Sigmoid colon (tissue), 7 donors: ENCODE results near the gene ZG16B. TPM values are rescaled to one million over a fixed set of nuclear protein-coding genes. Genes with fewer than 3 reads are reported as not detected.
A peak's percentile ranks its signal among the peaks of the same experiment; 100 is the strongest.

Experiments used
- DNase-seq: peaks from one replicate; pipeline ENCODE4 v3.0.0-alpha.2; 2019
- H3K27ac ChIP-seq, 4 donors: fragments of 200-600 bp; sonication (generic); one replicate each; pipeline ENCODE4 v1.5.1; 2016 to 2019; ENCODE audit warnings: mild to moderate bottlenecking in 1 of 4
- H3K27me3 ChIP-seq, 3 donors: fragments of 200-600 bp; sonication (generic); one replicate each; pipeline ENCODE4 v1.5.1; 2019; ENCODE audit warnings: mild to moderate bottlenecking in 1 of 3
- H3K36me3 ChIP-seq, 4 donors: fragments of 200-600 bp; sonication (generic); one replicate each; pipeline ENCODE4 v1.5.1; 2016 to 2019
- H3K4me1 ChIP-seq, 4 donors: fragments of 200-600 bp; sonication (generic); one replicate each; pipeline ENCODE4 v1.5.1; 2017 to 2019
- H3K4me3 ChIP-seq, 4 donors: fragments of 200-600 bp; sonication (generic); one replicate each; pipeline ENCODE4 v1.5.1; 2017 to 2019; ENCODE audit warnings: mild to moderate bottlenecking in 2 of 4, moderate library complexity in 1 of 4
- H3K9me3 ChIP-seq, 4 donors: fragments of 200-600 bp in 3 of 4; sonication (generic) in 3 of 4; one replicate each; pipeline versions ENCODE4 v1.5.1 to v1.6.1; 2013 to 2019
- EP300 ChIP-seq, 4 donors: sonication (generic); formaldehyde crosslinking; IDR thresholded peaks; one replicate each; pipeline ENCODE4 v1.6.1; 2017; ENCODE audit warnings: antibody characterized with exemption in 4 of 4
- POLR2A ChIP-seq, 2 donors: fragments of 450-650 bp; IDR thresholded peaks; one replicate each; pipeline ENCODE4 v1.6.1; 2016; ENCODE audit warnings: antibody characterized with exemption in 2 of 2, mild to moderate bottlenecking in 2 of 2, moderate library complexity in 2 of 2
- POLR2AphosphoS5 ChIP-seq, 4 donors: sonication (generic); formaldehyde crosslinking; IDR thresholded peaks; one replicate each; pipeline ENCODE4 v1.6.1; 2017; ENCODE audit warnings: antibody characterized with exemption in 4 of 4
- WGBS, 2 donors: extraction: QIAGEN DNeasy Blood & Tissue Kit; methylation state at CpG; one replicate each; pipeline ENCODE4 v1.1.7; 2013; 5-methylcytosine and 5-hydroxymethylcytosine counted together
- intact Hi-C: fragments of 100-400 bp; cut with DNase I; formaldehyde crosslinking; loops from one replicate; pipeline ENCODE4 v1.15.1; 2023
- polyA plus RNA-seq, 3 donors: library from polyadenylated mRNA; stranded (reverse); fragments of 200-250 nt; gene quantifications; one replicate each; pipeline ENCODE4 v1.2.3, GENCODE V29; 2013
- total RNA-seq, 4 donors: library from RNA; depleted of rRNA; stranded (reverse); fragments of >200 nt; gene quantifications; one replicate each; pipeline ENCODE4 v1.1.0, GENCODE V29; 2016
- TF ChIP-seq, protein P1 (sequence below), 4 experiments: fragments of 450-650 bp in 3 of 4; fragments of 200-600 bp in 1 of 4; IDR thresholded peaks; one replicate each; pipeline ENCODE4 v1.5.1; 2016 to 2019; ENCODE audit warnings: antibody characterized with exemption in 4 of 4, mild to moderate bottlenecking in 3 of 4, moderate library complexity in 2 of 4
- donor health status: healthy with polysubstance abuse.
- donor health status: Bipolar disorder and iron deficiency.
- donor health status: healthy.

ZG16B gene
- total and polyA plus RNA-seq, 7 donors = 15.6 to 147 (median 55.0) TPM; not detected in 4

DNA sequence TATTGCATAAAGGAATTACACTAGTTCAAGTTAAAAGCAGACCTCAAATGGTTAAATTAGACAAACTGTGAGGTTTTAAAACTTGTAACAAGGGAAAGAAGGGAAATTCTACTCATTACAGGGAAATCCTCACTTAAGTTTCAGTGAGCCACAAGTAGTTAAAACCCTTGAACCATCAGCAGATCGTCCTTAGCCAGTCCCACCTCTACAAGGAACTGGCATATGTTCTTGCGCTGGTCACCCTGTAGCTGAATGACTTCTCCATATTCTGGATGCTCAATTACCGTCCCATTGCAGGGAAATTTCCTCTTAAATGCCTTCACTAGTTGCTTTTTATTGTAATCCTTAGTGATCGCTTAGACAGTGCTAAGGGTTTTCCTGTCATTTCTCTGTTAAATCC is 7.6 kb upstream of the ZG16B start:
- H3K4me3 ChIP-seq = no peak overlapping the region
- H3K9me3 ChIP-seq = no peaks in the 10 kb centered on the region
- no peak overlapping the region for H3K27ac ChIP-seq
- TF ChIP-seq, protein P1, sequence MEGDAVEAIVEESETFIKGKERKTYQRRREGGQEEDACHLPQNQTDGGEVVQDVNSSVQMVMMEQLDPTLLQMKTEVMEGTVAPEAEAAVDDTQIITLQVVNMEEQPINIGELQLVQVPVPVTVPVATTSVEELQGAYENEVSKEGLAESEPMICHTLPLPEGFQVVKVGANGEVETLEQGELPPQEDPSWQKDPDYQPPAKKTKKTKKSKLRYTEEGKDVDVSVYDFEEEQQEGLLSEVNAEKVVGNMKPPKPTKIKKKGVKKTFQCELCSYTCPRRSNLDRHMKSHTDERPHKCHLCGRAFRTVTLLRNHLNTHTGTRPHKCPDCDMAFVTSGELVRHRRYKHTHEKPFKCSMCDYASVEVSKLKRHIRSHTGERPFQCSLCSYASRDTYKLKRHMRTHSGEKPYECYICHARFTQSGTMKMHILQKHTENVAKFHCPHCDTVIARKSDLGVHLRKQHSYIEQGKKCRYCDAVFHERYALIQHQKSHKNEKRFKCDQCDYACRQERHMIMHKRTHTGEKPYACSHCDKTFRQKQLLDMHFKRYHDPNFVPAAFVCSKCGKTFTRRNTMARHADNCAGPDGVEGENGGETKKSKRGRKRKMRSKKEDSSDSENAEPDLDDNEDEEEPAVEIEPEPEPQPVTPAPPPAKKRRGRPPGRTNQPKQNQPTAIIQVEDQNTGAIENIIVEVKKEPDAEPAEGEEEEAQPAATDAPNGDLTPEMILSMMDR (IDR thresholded peaks at IDR 0.05) = no peak
- TF ChIP-seq POLR2AphosphoS5 (IDR thresholded peaks at IDR 0.05) (no peak), POLR2A (IDR thresholded peaks at IDR 0.05) (no peak), EP300 (IDR thresholded peaks at IDR 0.05) (no peak)
- no peaks in the 10 kb centered on the region for H3K36me3 ChIP-seq
- H3K27me3 ChIP-seq = peaks cover 0 to 13% (median 2%) of the 10 kb centered on the region in 3 donors
- WGBS, 2 donors = 74 to 75% methylated on average over 4 of the region's 4 CpGs
- no peaks in the 10 kb centered on the region for H3K4me1 ChIP-seq
- intact Hi-C loops = no loop called here
- DNase-seq = no peak

DNA sequence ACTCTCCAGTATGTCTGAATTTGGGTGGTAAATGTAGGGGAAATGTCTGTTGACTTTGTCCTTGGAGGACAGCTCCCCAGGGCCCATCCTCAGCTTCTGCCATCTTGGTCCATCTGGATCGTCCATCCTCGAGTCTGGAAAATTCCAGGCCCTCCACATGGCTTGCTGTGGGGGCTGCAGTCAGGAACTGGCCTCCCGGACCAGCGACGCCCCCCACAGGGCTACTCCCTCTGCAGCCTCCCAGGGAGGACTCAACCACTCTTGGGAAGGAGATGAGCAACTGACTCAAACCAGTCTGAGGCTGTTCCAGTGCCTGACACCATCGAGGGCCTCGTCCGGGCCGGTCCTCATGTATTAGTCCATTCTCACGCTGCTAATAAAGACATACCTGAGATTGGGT is 5.5 kb upstream of the ZG16B start:
- Histone ChIP-seq H3K27ac (no peak overlapping the region), H3K9me3 (no peaks in the 10 kb centered on the region), H3K27me3 (peaks cover 0 to 18% (median 0%) of the 10 kb centered on the region in 3 donors), H3K4me1 (no peaks in the 10 kb centered on the region), H3K4me3 (no peak overlapping the region), H3K36me3 (no peaks in the 10 kb centered on the region)
- DNase-seq = no peak
- intact Hi-C loops = no loop called here
- TF ChIP-seq, protein P1 (IDR thresholded peaks at IDR 0.05) = no peak
- TF ChIP-seq POLR2AphosphoS5 (IDR thresholded peaks at IDR 0.05) (no peak), POLR2A (IDR thresholded peaks at IDR 0.05) (no peak)
- WGBS, 2 donors = 89 to 90% methylated on average over 10 of the region's 10 CpGs

DNA sequence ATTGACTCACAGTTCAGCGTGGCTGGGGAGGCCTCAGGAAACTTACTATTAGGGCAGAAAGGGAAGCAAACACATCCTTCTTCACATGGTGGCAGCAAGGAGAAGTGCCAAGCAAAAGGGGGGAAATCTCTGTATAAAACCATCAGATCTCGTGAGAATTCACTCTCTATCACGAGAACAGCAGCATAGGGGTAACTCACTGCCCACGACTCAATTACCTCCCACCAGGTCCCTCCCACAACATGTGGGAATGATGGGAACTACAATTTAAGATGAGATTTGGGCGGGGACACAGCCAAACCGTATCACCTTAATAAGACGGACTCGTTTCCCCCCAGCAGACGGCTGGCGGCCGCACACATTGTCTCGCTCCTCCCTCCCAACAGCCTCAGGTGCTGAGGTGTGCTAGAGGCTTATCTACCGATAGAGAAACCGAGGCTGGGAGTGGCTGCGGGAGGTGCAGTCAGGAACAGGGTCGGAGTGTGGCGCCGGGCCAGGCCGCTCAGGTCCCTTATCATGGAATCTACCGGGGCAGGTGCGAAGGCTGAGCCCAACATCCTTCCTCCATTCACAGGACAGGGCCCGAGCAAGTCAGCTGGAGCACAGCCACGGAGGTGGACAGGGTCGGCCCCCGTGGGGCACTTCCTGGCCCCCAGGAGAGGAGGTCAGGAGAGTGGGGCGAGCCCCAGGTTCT is 4.9 kb upstream of the ZG16B start:
- Histone ChIP-seq H3K36me3 (no peaks in the 10 kb centered on the region), H3K4me1 (no peaks in the 10 kb centered on the region), H3K27ac (no peak overlapping the region), H3K4me3 (no peak overlapping the region), H3K27me3 (peaks cover 0 to 24% (median 0%) of the 10 kb centered on the region in 3 donors), H3K9me3 (no peaks in the 10 kb centered on the region)
- WGBS, 2 donors = 75 to 84% methylated on average over 26 of the region's 26 CpGs
- intact Hi-C loops = no loop called here
- peak; percentile 56 for DNase-seq
- TF ChIP-seq EP300 (IDR thresholded peaks at IDR 0.05) (no peak), POLR2A (IDR thresholded peaks at IDR 0.05) (no peak), POLR2AphosphoS5 (IDR thresholded peaks at IDR 0.05) (no peak)
- TF ChIP-seq, protein P1 (IDR thresholded peaks at IDR 0.05) = no peak

DNA sequence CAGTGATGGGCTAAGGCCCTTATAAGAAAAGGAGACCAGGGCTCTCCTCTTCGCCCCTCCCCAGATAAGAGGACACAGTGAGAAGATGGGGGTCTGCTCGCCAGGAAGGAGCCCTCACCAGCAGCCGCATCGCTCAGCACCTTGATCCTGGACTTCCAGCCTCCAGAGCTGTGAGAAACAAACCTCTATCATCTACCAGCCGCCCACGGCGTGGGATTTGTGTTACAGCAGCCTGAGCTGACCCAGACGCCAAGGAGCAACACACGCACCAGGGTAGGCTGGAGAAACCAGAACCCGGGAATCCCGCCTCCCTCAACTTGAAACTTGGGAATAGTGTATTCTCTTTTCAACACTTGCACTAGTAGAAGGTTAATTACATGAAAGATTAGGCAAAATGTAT is 4.2 kb upstream of the ZG16B start:
- Histone ChIP-seq H3K4me3 (no peak overlapping the region), H3K36me3 (no peaks in the 10 kb centered on the region), H3K9me3 (no peaks in the 10 kb centered on the region), H3K27me3 (peaks cover 0 to 23% (median 0%) of the 10 kb centered on the region in 3 donors), H3K27ac (no peak overlapping the region), H3K4me1 (no peaks in the 10 kb centered on the region)
- intact Hi-C loops = no loop called here
- TF ChIP-seq, protein P1 (IDR thresholded peaks at IDR 0.05) = no peak
- no peak for TF ChIP-seq POLR2AphosphoS5 (IDR thresholded peaks at IDR 0.05)
- TF ChIP-seq POLR2A (IDR thresholded peaks at IDR 0.05) = no peak
- no peak for TF ChIP-seq EP300 (IDR thresholded peaks at IDR 0.05)
- peak; percentile 19 for DNase-seq
- 89 to 90% methylated on average over 11 of the region's 11 CpGs for WGBS, 2 donors
